ENCODE measurements around the gene ACAD9.
"Not testable (repeated sequence)": the region's sequence is repeated elsewhere in the genome, so short reads cannot be mapped to it uniquely, and the experiment has no call there.

Gene ACAD9

GRCh38 chr3:128879125-128879969, at the start of gene ACAD9:
Gene ACAD9 (plus strand): TSS chr3:128879620. CDS start chr3:128879692, 72 bp downstream.
- TF ChIP-seq, protein P1, sequence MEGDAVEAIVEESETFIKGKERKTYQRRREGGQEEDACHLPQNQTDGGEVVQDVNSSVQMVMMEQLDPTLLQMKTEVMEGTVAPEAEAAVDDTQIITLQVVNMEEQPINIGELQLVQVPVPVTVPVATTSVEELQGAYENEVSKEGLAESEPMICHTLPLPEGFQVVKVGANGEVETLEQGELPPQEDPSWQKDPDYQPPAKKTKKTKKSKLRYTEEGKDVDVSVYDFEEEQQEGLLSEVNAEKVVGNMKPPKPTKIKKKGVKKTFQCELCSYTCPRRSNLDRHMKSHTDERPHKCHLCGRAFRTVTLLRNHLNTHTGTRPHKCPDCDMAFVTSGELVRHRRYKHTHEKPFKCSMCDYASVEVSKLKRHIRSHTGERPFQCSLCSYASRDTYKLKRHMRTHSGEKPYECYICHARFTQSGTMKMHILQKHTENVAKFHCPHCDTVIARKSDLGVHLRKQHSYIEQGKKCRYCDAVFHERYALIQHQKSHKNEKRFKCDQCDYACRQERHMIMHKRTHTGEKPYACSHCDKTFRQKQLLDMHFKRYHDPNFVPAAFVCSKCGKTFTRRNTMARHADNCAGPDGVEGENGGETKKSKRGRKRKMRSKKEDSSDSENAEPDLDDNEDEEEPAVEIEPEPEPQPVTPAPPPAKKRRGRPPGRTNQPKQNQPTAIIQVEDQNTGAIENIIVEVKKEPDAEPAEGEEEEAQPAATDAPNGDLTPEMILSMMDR (IDR thresholded peaks at IDR 0.05; ENCODE audit: borderline replicate concordance, insufficient read depth, low read depth, low read length) = no peak
- peak within 1 kb of the TSS; percentile 84 for H3K4me3 ChIP-seq (ENCODE audit: low read depth, low read length)

DNA sequence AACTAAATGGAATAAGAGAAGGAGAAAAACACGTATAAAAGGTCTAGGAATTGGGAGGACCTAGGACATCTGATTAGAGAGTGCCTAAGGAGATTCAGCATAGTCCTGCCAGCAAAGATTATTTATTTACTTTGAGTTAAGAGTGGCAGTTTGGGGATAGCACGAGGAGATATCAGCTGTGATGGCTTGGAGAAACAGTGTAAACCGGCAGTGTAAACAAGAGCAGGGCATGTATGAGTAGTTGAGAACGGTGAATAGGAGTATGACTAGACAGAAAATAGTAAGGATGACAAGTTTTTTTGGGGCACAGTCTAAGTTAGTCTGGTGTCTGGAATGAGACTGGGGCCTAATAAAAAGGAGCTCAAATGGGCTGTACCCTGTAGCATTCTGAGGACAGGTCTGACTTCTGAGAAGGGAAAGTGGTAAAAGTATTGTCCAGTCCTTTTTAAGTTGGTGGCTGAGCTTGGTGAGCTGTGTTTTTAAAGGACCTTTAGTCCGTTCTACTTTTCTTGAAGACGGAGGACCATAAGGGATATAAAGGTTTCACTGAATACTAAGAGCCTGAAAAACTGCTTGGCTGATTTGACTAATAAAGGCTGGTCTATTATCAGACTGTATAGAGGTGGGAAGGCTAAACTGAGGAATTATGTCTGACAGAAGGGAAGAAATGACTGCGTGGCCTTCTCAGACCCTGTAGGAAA, 49.3 kb upstream of the ACAD9 start:
- H3K4me3 ChIP-seq (ENCODE audit: low read depth, low read length) = not testable (repeated sequence)

DNA sequence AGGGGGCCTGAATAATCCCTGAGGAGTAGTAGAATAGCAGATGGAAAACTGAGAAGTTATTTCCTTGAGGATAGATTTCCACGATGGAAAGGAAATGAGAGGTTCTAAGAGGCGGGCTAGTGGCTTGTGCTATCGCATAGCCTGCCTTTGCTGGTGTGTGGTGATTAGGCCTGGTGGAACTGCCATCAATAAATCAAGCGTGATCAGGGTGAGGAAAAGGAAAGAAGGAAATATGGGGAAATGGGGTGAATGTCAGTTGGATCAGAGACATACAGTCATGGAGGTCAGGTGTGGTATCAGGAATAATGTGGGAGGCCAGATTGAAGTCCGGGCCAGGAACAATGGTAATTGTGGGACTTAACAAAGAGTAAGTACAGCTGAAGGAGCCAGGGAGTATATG, 48.7 kb upstream of the ACAD9 start:
- not testable (repeated sequence) for H3K4me3 ChIP-seq (ENCODE audit: low read depth, low read length)

DNA sequence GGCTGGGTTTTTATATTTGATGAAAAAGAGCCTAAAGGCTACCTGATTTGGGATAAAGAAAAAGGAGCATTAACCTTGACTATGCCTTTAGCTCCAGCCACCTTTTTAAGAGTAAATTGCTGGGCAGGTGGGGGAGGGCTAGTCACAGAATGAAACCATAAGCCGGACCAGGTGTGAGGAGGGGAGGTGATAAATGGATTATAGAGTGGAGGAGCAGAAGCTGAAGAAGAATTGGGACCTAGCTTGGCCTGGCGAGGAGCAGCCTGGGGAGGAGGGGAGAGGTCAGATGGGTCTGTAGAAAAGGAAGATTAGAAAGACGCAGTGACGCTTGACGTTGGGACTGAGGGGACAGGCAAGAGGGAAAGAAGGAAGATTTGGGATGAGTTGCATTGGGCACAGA, 46.4 kb upstream of the ACAD9 start:
- H3K4me3 ChIP-seq (ENCODE audit: low read depth, low read length) = not testable (repeated sequence)

DNA sequence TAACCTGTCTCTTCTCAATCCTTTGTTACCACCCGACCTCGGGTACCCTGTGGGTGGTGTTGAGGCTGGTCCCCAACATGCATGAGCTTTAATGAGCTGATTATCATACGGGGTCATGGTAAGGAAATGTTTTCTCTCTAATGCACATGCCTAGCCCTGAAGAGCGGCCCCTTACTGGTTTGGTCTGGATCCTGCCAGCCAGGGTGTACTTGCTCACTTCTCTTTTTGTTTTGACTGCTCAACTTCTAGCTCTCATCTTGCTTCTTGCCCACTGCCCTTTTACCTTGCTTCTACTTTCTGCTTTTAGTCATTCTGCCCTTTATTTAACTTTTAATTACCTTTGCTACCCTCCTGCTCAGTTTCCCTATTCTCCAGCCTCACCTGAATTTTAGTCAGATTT, 44.3 kb upstream of the ACAD9 start:
- H3K4me3 ChIP-seq (ENCODE audit: low read depth, low read length) = no peak overlapping the region
- TF ChIP-seq, protein P1 (IDR thresholded peaks at IDR 0.05; ENCODE audit: borderline replicate concordance, insufficient read depth, low read depth, low read length) = no peak

GRCh38 chr3:128841926-128842920, 37.2 kb upstream of the ACAD9 start:
- TF ChIP-seq, protein P1 (IDR thresholded peaks at IDR 0.05; ENCODE audit: borderline replicate concordance, insufficient read depth, low read depth, low read length) = no peak

GRCh38 chr3:128844502-128844901, 34.9 kb upstream of the ACAD9 start:
- H3K4me3 ChIP-seq (ENCODE audit: low read depth, low read length) = no peak overlapping the region
- TF ChIP-seq, protein P1 (IDR thresholded peaks at IDR 0.05; ENCODE audit: borderline replicate concordance, insufficient read depth, low read depth, low read length) = no peak

More at GRCh38 chr3:128841926-128842920, 37.2 kb upstream of the ACAD9 start:
- H3K4me3 ChIP-seq (ENCODE audit: low read depth, low read length) = no peak overlapping the region

DNA sequence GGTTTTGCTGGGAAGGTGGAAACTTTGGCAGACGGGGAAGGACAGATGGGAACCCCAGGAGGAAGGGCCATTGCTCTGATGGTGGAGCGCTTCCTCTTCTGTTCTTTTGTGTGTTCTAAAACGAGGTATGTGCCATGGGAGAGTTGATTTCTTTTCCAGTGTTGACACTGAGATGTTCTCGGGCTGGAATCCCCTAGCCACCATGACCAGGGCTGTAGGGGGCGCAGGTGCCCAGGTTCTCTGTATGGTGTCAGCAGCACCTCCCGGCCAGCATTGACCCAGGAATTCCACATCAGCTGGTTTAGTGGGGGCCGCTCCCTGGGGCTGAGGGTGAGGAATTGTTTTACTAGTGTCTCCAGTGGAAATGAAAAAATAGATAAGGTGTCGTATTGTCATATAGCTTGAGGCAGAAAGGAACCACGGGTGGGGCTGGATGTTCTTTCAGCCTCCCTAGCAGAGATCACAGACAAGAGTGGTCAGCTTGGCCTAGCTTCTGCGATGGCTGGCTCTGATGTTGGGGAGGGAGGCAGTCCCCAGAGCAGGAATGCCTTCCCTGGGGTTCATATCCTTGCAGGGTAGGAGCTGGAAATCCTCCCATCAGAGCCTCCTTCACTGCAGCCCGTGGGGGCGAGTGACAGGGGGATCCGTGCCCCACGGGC, 34.2 kb upstream of the ACAD9 start:
- TF ChIP-seq, protein P1 (IDR thresholded peaks at IDR 0.05; ENCODE audit: borderline replicate concordance, insufficient read depth, low read depth, low read length) = peak; percentile 48; the same call in 1 of the 2 replicates
- H3K4me3 ChIP-seq (ENCODE audit: low read depth, low read length) = peak overlapping the region; percentile 12
